HCT116 (cell line): ENCODE data around the gene ANKRD44.

ENCODE experiments used
- CTCF ChIP-seq, 3 experiments: fragments of 200-600 bp in 1 of 3; sonication (generic) in 1 of 3; IDR thresholded peaks in 2 of 3; conservative IDR thresholded peaks in 1 of 3; 2 replicates each; pipeline ENCODE4 v1.5.1; 2012 to 2017; ENCODE audit warnings: low read depth in 2 of 3, low read length in 2 of 3, antibody characterized with exemption in 1 of 3, borderline replicate concordance in 1 of 3, control low read depth in 1 of 3, mild to moderate bottlenecking in 1 of 3, mixed read lengths in 1 of 3, mixed run types in 1 of 3, moderate library complexity in 1 of 3; ENCODE audit not compliant: insufficient read depth in 1 of 3
- EGR1 ChIP-seq: IDR thresholded peaks from 2 replicates; pipeline ENCODE4 v1.6.1; 2012; ENCODE audit warnings: low read depth
- JUND ChIP-seq: IDR thresholded peaks from 2 replicates; pipeline ENCODE4 v1.6.1; 2012
- SIN3A ChIP-seq: IDR thresholded peaks from 2 replicates; pipeline ENCODE4 v1.6.1; 2012; ENCODE audit warnings: low read depth
- ZFX ChIP-seq: fragments of 450-650 bp; IDR thresholded peaks from 2 replicates; pipeline ENCODE4 v1.6.1; 2017

GRCh38 chr2:197137231-197137630 lies 173.3 kb downstream of the ANKRD44 start:
- TF ChIP-seq JUND = no peak
- TF ChIP-seq SIN3A = no peak
- TF ChIP-seq EGR1 = no peak
- TF ChIP-seq ZFX = no peak
- TF ChIP-seq CTCF (IDR thresholded peaks at IDR 0.05 in 2 of 3, conservative IDR thresholded peaks at IDR 0.05 in 1 of 3; ENCODE audit: borderline replicate concordance in 1 of 3, insufficient read depth in 1 of 3, low read depth in 2 of 3, low read length in 2 of 3) = no peak
